H1 (cell line): ENCODE results near the gene BMPR1A. TPM values are rescaled to one million over a fixed set of nuclear protein-coding genes. Genes with fewer than 3 reads are reported as not detected.

ENCODE experiments used
- CTCF ChIA-PET: fragments of 300-600 bp; sonication (Branson Sonifier 250); formaldehyde crosslinking; loops from one replicate; lab custom pipeline; 2021; ENCODE audit not compliant: partially characterized antibody; lab: Charles Lee
- POLR2A ChIA-PET: fragments of 300-600 bp; sonication (Branson Sonifier 250); formaldehyde crosslinking; loops from one replicate; lab custom pipeline; 2021; ENCODE audit warnings: inconsistent platforms; ENCODE audit not compliant: partially characterized antibody; lab: Charles Lee
- DNase-seq, 2 experiments: peaks; one replicate each; pipeline versions ENCODE4 v3.0.0 to v3.0.0-alpha.2; 2010 to 2022; ENCODE audit warnings: low spot score in 2 of 2, low read depth in 1 of 2, mixed read lengths in 1 of 2
- FAIRE-seq: peaks from 2 replicates; lab custom pipeline; 2011; peaks lifted over from hg19 to GRCh38; lab: Jason Lieb, UNC
- H2AFZ ChIP-seq: 2 replicates; pipeline ENCODE4 v1.8.1; 2012; ENCODE audit warnings: low read length, inconsistent platforms
- H2AK5ac ChIP-seq: 2 replicates; pipeline ENCODE4 v1.6.1; 2013; ENCODE audit warnings: low read depth, low read length
- H2BK120ac ChIP-seq: replicated peaks from 2 replicates; pipeline ENCODE3; 2013; ENCODE audit warnings: low read depth, low read length, inconsistent platforms
- H2BK12ac ChIP-seq: 2 replicates; pipeline ENCODE4 v1.6.1; 2013; ENCODE audit warnings: low read depth, low read length
- H2BK15ac ChIP-seq: 2 replicates; pipeline ENCODE4 v1.6.1; 2013; ENCODE audit warnings: low read length
- H2BK20ac ChIP-seq: 2 replicates; pipeline ENCODE4 v1.6.1; 2013; ENCODE audit warnings: low read length
- H2BK5ac ChIP-seq: 2 replicates; pipeline ENCODE4 v1.6.1; 2013; ENCODE audit warnings: low read depth, low read length
- H3K14ac ChIP-seq: 2 replicates; pipeline ENCODE4 v1.6.1; 2013; ENCODE audit warnings: inconsistent platforms; ENCODE audit not compliant: insufficient read length
- H3K18ac ChIP-seq: 2 replicates; pipeline ENCODE4 v1.6.1; 2013; ENCODE audit warnings: low read length; ENCODE audit errors: extremely low read depth
- H3K23ac ChIP-seq: 2 replicates; pipeline ENCODE4 v1.6.1; 2013; ENCODE audit warnings: inconsistent platforms; ENCODE audit not compliant: insufficient read length
- H3K23me2 ChIP-seq: 2 replicates; pipeline ENCODE4 v1.6.1; 2013; ENCODE audit warnings: low read depth, low read length
- H3K27ac ChIP-seq: 2 replicates; pipeline ENCODE4 v1.6.1; 2011; ENCODE audit warnings: low read depth, low read length, inconsistent platforms
- H3K27me3 ChIP-seq, 4 experiments: replicated peaks in 1 of 4; 1 replicate in 1 of 4; 2 replicates in 3 of 4; pipeline versions ENCODE4 v1.6.1 to v1.8.1; 2011 to 2013; ENCODE audit warnings: low read length in 3 of 4, mild to moderate bottlenecking in 3 of 4, inconsistent platforms in 2 of 4, mixed read lengths in 2 of 4, moderate library complexity in 1 of 4; ENCODE audit not compliant: control insufficient read depth in 3 of 4, insufficient read depth in 3 of 4; ENCODE audit errors: extremely low read depth in 1 of 4
- H3K36me3 ChIP-seq, 4 experiments: 2 replicates each; pipeline versions ENCODE4 v1.6.1 to v1.8.1; 2011 to 2013; ENCODE audit warnings: mild to moderate bottlenecking in 4 of 4, low read length in 3 of 4, moderate library complexity in 2 of 4, control low read depth in 1 of 4, inconsistent platforms in 1 of 4; ENCODE audit not compliant: insufficient read depth in 4 of 4, control insufficient read depth in 2 of 4
- H3K4ac ChIP-seq: replicated peaks from 2 replicates; pipeline ENCODE3; 2013; ENCODE audit warnings: low read length, low read depth, mixed read lengths, inconsistent platforms; ENCODE audit not compliant: insufficient read length
- H3K4me1 ChIP-seq, 4 experiments: replicated peaks in 1 of 4; 1 replicate in 1 of 4; 2 replicates in 3 of 4; pipeline versions ENCODE4 v1.6.1 to v1.8.1; 2011 to 2013; ENCODE audit warnings: low read length in 3 of 4, inconsistent platforms in 2 of 4, mixed read lengths in 1 of 4; ENCODE audit not compliant: insufficient read depth in 4 of 4, control insufficient read depth in 3 of 4
- H3K4me2 ChIP-seq, 2 experiments: 2 replicates each; pipeline versions ENCODE4 v1.6.1 to v1.8.1; 2011 to 2013; ENCODE audit warnings: low read depth in 2 of 2, low read length in 2 of 2, control low read depth in 1 of 2, inconsistent platforms in 1 of 2, mild to moderate bottlenecking in 1 of 2; ENCODE audit not compliant: insufficient read depth in 1 of 2
- H3K4me3 ChIP-seq, 4 experiments: fragments of 200-600, 300-600 bp in 1 of 4; sonication (generic), shearing (Covaris generic), sonication (Bioruptor Twin) in 1 of 4; 2 replicates each; pipeline versions ENCODE4 v1.5.1 to v1.8.1; 2011 to 2016; ENCODE audit warnings: low read length in 4 of 4, low read depth in 3 of 4, control low read depth in 2 of 4, inconsistent platforms in 2 of 4, mild to moderate bottlenecking in 2 of 4, mixed read lengths in 1 of 4, moderate library complexity in 1 of 4; ENCODE audit not compliant: insufficient read depth in 2 of 4; ENCODE audit errors: extremely low read depth in 1 of 4
- H3K56ac ChIP-seq: replicated peaks from 2 replicates; pipeline ENCODE3; 2013; ENCODE audit warnings: low read depth, mild to moderate bottlenecking, mixed read lengths, low read length, inconsistent platforms; ENCODE audit not compliant: insufficient read length
- H3K79me1 ChIP-seq: 2 replicates; pipeline ENCODE4 v1.6.1; 2013; ENCODE audit warnings: low read depth, low read length, control low read depth
- H3K79me2 ChIP-seq, 2 experiments: 2 replicates each; pipeline versions ENCODE4 v1.6.1 to v1.8.1; 2012 to 2013; ENCODE audit warnings: low read length in 2 of 2, mild to moderate bottlenecking in 2 of 2, inconsistent platforms in 1 of 2; ENCODE audit not compliant: insufficient read depth in 2 of 2, control insufficient read depth in 1 of 2
- H3K9ac ChIP-seq, 4 experiments: replicated peaks in 1 of 4; 1 replicate in 1 of 4; 2 replicates in 3 of 4; pipeline versions ENCODE4 v1.6.1 to v1.8.1; 2011 to 2013; ENCODE audit warnings: low read depth in 3 of 4, low read length in 3 of 4, control low read depth in 2 of 4, mild to moderate bottlenecking in 2 of 4, moderate library complexity in 2 of 4, inconsistent platforms in 1 of 4; ENCODE audit errors: extremely low read depth in 1 of 4
- H3K9me3 ChIP-seq, 2 experiments: 2 replicates each; pipeline versions ENCODE4 v1.6.1 to v1.8.1; 2012 to 2013; ENCODE audit warnings: mild to moderate bottlenecking in 2 of 2, moderate library complexity in 2 of 2, control low read depth in 1 of 2, inconsistent platforms in 1 of 2, low read depth in 1 of 2, low read length in 1 of 2, mixed read lengths in 1 of 2; ENCODE audit not compliant: insufficient read depth in 2 of 2
- H4K20me1 ChIP-seq, 2 experiments: replicated peaks in 1 of 2; 2 replicates each; pipeline versions ENCODE3 to v1.8.1; 2011 to 2013; ENCODE audit warnings: inconsistent platforms in 2 of 2, low read length in 2 of 2, mild to moderate bottlenecking in 1 of 2; ENCODE audit not compliant: insufficient read depth in 2 of 2, control insufficient read depth in 1 of 2
- H4K5ac ChIP-seq: 2 replicates; pipeline ENCODE4 v1.6.1; 2013; ENCODE audit warnings: low read length, low read depth, mixed read lengths, inconsistent platforms; ENCODE audit not compliant: insufficient read length
- H4K8ac ChIP-seq: 2 replicates; pipeline ENCODE4 v1.8.0; 2013; ENCODE audit warnings: mild to moderate bottlenecking, moderate library complexity, low read length, inconsistent platforms; ENCODE audit not compliant: insufficient read depth; ENCODE audit errors: extremely low read depth
- H4K91ac ChIP-seq: replicated peaks from 2 replicates; pipeline ENCODE3; 2013; ENCODE audit warnings: low read length, mixed read lengths, inconsistent platforms; ENCODE audit not compliant: insufficient read length
- ASH2L ChIP-seq: fragments of 200-600, 300-600 bp; sonication (generic); IDR thresholded peaks from one replicate; pipeline ENCODE4 v1.7.1; 2017; ENCODE audit warnings: low read length
- BACH1 ChIP-seq: IDR thresholded peaks from 2 replicates; pipeline ENCODE4 v1.6.1; 2012; ENCODE audit warnings: low read length, improper control_type of control experiment
- CBX5 ChIP-seq: fragments of 300-800, 300-1000 bp; sonication (generic); IDR thresholded peaks from 2 replicates; pipeline ENCODE4 v1.7.1; 2016; ENCODE audit warnings: antibody characterized with exemption, low read length, low read depth
- HDAC2 ChIP-seq, 2 experiments: fragments of 300-600 bp in 1 of 2; sonication (generic) in 1 of 2; IDR thresholded peaks; 2 replicates each; pipeline ENCODE4 v1.6.1; 2011 to 2012; ENCODE audit warnings: low read depth in 2 of 2, low read length in 2 of 2, mild to moderate bottlenecking in 2 of 2, moderate library complexity in 2 of 2, borderline replicate concordance in 1 of 2, inconsistent platforms in 1 of 2
- HDAC6 ChIP-seq: IDR thresholded peaks from one replicate; pipeline ENCODE4 v1.7.1; 2012; ENCODE audit warnings: low read depth, mild to moderate bottlenecking, inconsistent platforms, low read length, moderate library complexity
- KDM1A ChIP-seq: fragments of 200-600, 300-600 bp; sonication (generic); IDR thresholded peaks from 2 replicates; pipeline ENCODE4 v1.7.1; 2016; ENCODE audit warnings: mild to moderate bottlenecking, low read length, borderline replicate concordance
- KDM4A ChIP-seq: IDR thresholded peaks from one replicate; pipeline ENCODE4 v1.7.1; 2012; ENCODE audit warnings: low read depth, mild to moderate bottlenecking, moderate library complexity, low read length, inconsistent platforms; ENCODE audit not compliant: severe bottlenecking
- NRF1 ChIP-seq: IDR thresholded peaks from 2 replicates; pipeline ENCODE4 v1.6.1; 2011; ENCODE audit warnings: mild to moderate bottlenecking, low read depth, low read length, improper control_type of control experiment
- POLR2A ChIP-seq, 2 experiments: IDR thresholded peaks; 1 replicate in 1 of 2; 2 replicates in 1 of 2; pipeline ENCODE4 v1.6.1; 2011; ENCODE audit warnings: low read depth in 2 of 2, low read length in 2 of 2, mild to moderate bottlenecking in 2 of 2; ENCODE audit errors: control extremely low read depth in 1 of 2
- SIN3A ChIP-seq, 2 experiments: IDR thresholded peaks in 1 of 2; conservative IDR thresholded peaks in 1 of 2; 2 replicates each; pipeline ENCODE4 v1.6.1; 2011 to 2012; ENCODE audit warnings: low read length in 2 of 2, improper control_type of control experiment in 1 of 2, low read depth in 1 of 2, mild to moderate bottlenecking in 1 of 2
- WGBS, 2 experiments: shearing (Covaris generic) in 1 of 2; methylation state at CpG; one replicate each; pipeline versions ENCODE4 v1.1.6 to v1.1.7; 2013 to 2015; ENCODE audit warnings: low lambda C conversion rate in 2 of 2, mixed read lengths in 2 of 2, inconsistent platforms in 1 of 2, low coverage in 1 of 2, missing lambda C conversion rate in 1 of 2; ENCODE audit not compliant: insufficient replicate concordance in 2 of 2, insufficient coverage in 1 of 2, insufficient read length in 1 of 2; ENCODE audit errors: extremely low coverage in 1 of 2, missing lambda C conversion rate in 1 of 2; 5-methylcytosine and 5-hydroxymethylcytosine counted together
- polyA plus RNA-seq, 7 experiments: library from polyadenylated mRNA; depleted of rRNA in 3 of 7; stranded (reverse) in 5 of 7; unstranded in 2 of 7; fragments of >200 nt in 5 of 7; fragments of 200-250 nt in 2 of 7; gene quantifications; 1 replicate in 5 of 7; 2 replicates in 1 of 7; 4 replicates in 1 of 7; pipeline versions ENCODE4 v1.2.1 to v1.2.3, GENCODE V29; 2011 to 2013; ENCODE audit warnings: missing spikeins in 2 of 7, mixed read lengths in 2 of 7
- total RNA-seq: library from RNA; stranded (reverse); fragmentation: NEBNext Ultra II Directional; extraction: Animal tissue kit (Norgen Biotek cat#: 25700); gene quantifications from 2 replicates; pipeline ENCODE4 v1.2.1, GENCODE V29; 2021

The BMPR1A gene
- total and polyA plus RNA-seq, 2 of the 8 experiments (the other 6 are each of a cell fraction or from before 2014, with no cell fraction given): 34.4 to 129 TPM

DNA sequence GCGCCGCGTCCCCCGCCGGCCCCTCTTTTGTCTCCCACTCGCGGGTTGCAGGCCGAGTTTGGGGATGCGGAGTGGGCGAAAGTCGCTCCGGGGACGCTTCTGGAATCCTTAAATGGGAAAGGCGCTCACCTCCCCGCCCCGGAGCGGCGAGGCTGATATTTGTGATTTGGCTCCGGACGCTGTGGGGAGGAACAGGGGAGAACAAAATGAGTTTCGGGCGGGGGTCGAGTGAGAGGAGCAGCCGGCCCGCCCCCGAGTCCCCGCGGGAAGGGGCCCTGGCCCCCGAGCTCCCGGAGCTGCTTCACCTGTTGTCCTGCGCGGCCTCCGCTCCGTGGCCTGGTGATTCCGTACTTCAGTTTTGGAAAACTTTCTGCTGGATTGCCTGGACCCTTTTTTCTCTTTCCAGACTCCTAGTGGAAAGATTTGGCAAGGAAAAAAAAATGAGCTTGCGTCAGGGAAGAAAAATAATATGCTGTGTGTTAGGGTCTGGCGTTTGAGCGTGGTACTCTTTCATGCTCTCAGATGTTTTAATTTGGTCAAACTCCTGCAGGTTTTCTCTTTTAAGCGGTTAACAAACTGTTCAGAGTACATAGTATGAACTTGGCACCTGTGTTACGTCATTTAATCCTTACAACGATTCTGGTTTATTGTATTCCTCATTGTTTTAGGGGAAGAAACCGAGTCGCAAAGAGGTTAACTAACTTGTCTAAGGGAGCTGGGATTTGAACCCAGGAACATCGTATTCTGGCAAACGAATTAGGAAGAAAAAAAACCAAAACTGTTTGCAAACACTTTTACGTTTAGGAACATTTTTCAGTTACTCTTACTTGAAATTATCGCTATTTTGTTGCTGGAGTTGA lies 924 bp downstream of the BMPR1A start:
- H3K4me2 ChIP-seq: peak overlapping the region; percentile 70 to 78
- H3K56ac ChIP-seq: peak overlapping the region; percentile 65
- H2BK20ac ChIP-seq: no peak overlapping the region
- peak overlapping the region; percentile 78 for H3K18ac ChIP-seq
- 0 out of 2 replicates have a peak, but pooled peaks cover 6% of the 10 kb centered on the region for H3K79me1 ChIP-seq
- FAIRE-seq (peak; percentile 13), DNase-seq (no peak)
- H3K36me3 ChIP-seq: no peaks in the 10 kb centered on the region
- peaks cover 3 to 18% (median 11%) of the 10 kb centered on the region in 4 experiments for H3K4me1 ChIP-seq
- peaks cover 7 to 17% of the 10 kb centered on the region in 2 experiments for H4K20me1 ChIP-seq
- H2BK15ac ChIP-seq: no peak overlapping the region
- no peak overlapping the region for H3K23ac ChIP-seq
- H2BK12ac ChIP-seq: no peak overlapping the region
- POLR2A ChIA-PET: interaction anchor here (0.8 to 6.1 kb wide), 17 partner anchors 8 to 337 kb away, joined by 3 to 54 read pairs (median 3); partner anchors contain the start of gene GLUD1
- no peaks in the 10 kb centered on the region for H3K9me3 ChIP-seq
- H3K4ac ChIP-seq: peak overlapping the region; percentile 83
- 0 out of 2 replicates have a peak overlapping the region, but pooled peaks have one; percentile 71 for H2BK5ac ChIP-seq
- CTCF ChIA-PET: interaction anchor here (0.9 to 3.5 kb wide), 12 partner anchors 12 to 205 kb away, joined by 3 to 11 read pairs (median 5); no protein-coding TSS in a partner anchor
- H3K4me3 ChIP-seq: peak overlapping the region; percentile 79 to 99 (median 88)
- peaks cover 41 to 83% of the 10 kb centered on the region in 2 experiments for H3K79me2 ChIP-seq
- peak overlapping the region; percentile 69 for H3K27ac ChIP-seq
- H2AFZ ChIP-seq: no peak overlapping the region
- no peaks in the 10 kb centered on the region for H3K27me3 ChIP-seq
- WGBS, 2 experiments: 1% methylated on average over 47 of the region's 47 CpGs; no CpG with 5 or more reads in 1 of the 2 experiments
- H4K5ac ChIP-seq: peak overlapping the region; percentile 74
- H3K23me2 ChIP-seq: peaks cover 5% of the 10 kb centered on the region; the same call in 1 of the 2 replicates
- peak overlapping the region; percentile 32 for H4K91ac ChIP-seq
- peak overlapping the region; percentile 93 for H4K8ac ChIP-seq
- H2BK120ac ChIP-seq: peak overlapping the region; percentile 4
- H2AK5ac ChIP-seq: no peak overlapping the region
- H3K9ac ChIP-seq: peak overlapping the region; percentile 73 to 96 (median 81)
- no peak overlapping the region for H3K14ac ChIP-seq
- TF ChIP-seq NRF1 (no peak), KDM4A (peak; percentile 10), ASH2L (peak; percentile 47), SIN3A (conservative IDR thresholded peaks at IDR 0.05 in 1 of 2, IDR thresholded peaks at IDR 0.05 in 1 of 2; ENCODE audit: low read depth in 1 of 2, low read length in 2 of 2) (peak in 1 of 2 experiments; percentile 48; a peak in 1 of 4 replicates), POLR2A (IDR thresholded peaks at IDR 0.05; ENCODE audit: control extremely low read depth in 1 of 2, low read depth in 2 of 2, low read length in 2 of 2) (0 out of 3 replicates have a peak, but pooled peaks of 1 of the 2 experiments have one; percentile 46), KDM1A (no peak), HDAC6 (no peak), HDAC2 (IDR thresholded peaks at IDR 0.05; ENCODE audit: borderline replicate concordance in 1 of 2, low read depth in 2 of 2, low read length in 2 of 2) (0 out of 4 replicates have a peak, but pooled peaks of 1 of the 2 experiments have one; percentile 12), BACH1 (peak; percentile 5; the same call in 1 of the 2 replicates), CBX5 (no peak)
